Tibial nerve (tissue), 3 donors: ENCODE results near the gene NUP210.

Source experiments
- CTCF ChIP-seq, 5 experiments: fragments of 200-600 bp in 3 of 5; fragments of 450-650 bp in 2 of 5; sonication (generic) in 3 of 5; IDR thresholded peaks; one replicate each; pipeline ENCODE4 v1.5.1; 2016 to 2019; ENCODE audit warnings: antibody characterized with exemption in 5 of 5, mild to moderate bottlenecking in 3 of 5, moderate library complexity in 2 of 5
- POLR2A ChIP-seq, 2 donors: fragments of 450-650 bp; IDR thresholded peaks; one replicate each; pipeline ENCODE4 v1.6.1; 2017; ENCODE audit warnings: antibody characterized with exemption in 2 of 2, mild to moderate bottlenecking in 2 of 2, moderate library complexity in 2 of 2

GRCh38 chr3:13286873-13287272, 133.2 kb downstream of the NUP210 start:
- TF ChIP-seq CTCF (IDR thresholded peaks at IDR 0.05) (no peak), POLR2A (IDR thresholded peaks at IDR 0.05) (no peak)
